Measurements from ENCODE around the gene OR5AK2. TPM values are rescaled to one million over a fixed set of nuclear protein-coding genes. Genes with fewer than 3 reads are reported as not detected.

OR5AK2 gene
- total RNA-seq, 1 experiment from 2014 or later: not detected

GRCh38 chr11:57015679-57016078 lies 27.0 kb downstream of the OR5AK2 start:
- Mint-ChIP-seq H3K4me1 (peaks cover 2% of the 10 kb centered on the region; the same call in 1 of the 2 replicates), H3K27ac (no peak overlapping the region), H3K9me3 (peaks cover 7% of the 10 kb centered on the region; the same call in 1 of the 2 replicates), H3K27me3 (ENCODE audit: low read depth) (no peaks in the 10 kb centered on the region; the same call in 1 of the 2 replicates), H3K4me3 (no peak overlapping the region), H3K36me3 (no peaks in the 10 kb centered on the region)
- no peak for ATAC-seq
- no peak for DNase-seq (ENCODE audit: low spot score)
- TF ChIP-seq ATF1 (CRISPR knock-in tag; IDR thresholded peaks at IDR 0.05) (no peak), SMAD4 (CRISPR knock-in tag; IDR thresholded peaks at IDR 0.05) (no peak), ESRRA (CRISPR knock-in tag; IDR thresholded peaks at IDR 0.05; ENCODE audit: borderline replicate concordance) (no peak), KAT7 (CRISPR knock-in tag; IDR thresholded peaks at IDR 0.05; ENCODE audit: borderline replicate concordance) (no peak), ZNF425 (CRISPR knock-in tag; conservative IDR thresholded peaks at IDR 0.05) (no peak), ZNF532 (CRISPR knock-in tag; IDR thresholded peaks at IDR 0.05; ENCODE audit: borderline replicate concordance) (no peak), ZNF232 (CRISPR knock-in tag; IDR thresholded peaks at IDR 0.05) (no peak), EMX1 (CRISPR knock-in tag; IDR thresholded peaks at IDR 0.05) (no peak), ARID4B (CRISPR knock-in tag; IDR thresholded peaks at IDR 0.05; ENCODE audit: borderline replicate concordance) (no peak), ATF3 (CRISPR knock-in tag; conservative IDR thresholded peaks at IDR 0.05) (no peak), ZNF263 (CRISPR knock-in tag; IDR thresholded peaks at IDR 0.05; ENCODE audit: low read depth) (no peak), SP1 (CRISPR knock-in tag; conservative IDR thresholded peaks at IDR 0.05) (no peak), FOXJ3 (CRISPR knock-in tag; IDR thresholded peaks at IDR 0.05; ENCODE audit: borderline replicate concordance) (no peak), E2F4 (CRISPR knock-in tag; IDR thresholded peaks at IDR 0.05; ENCODE audit: borderline replicate concordance, low read depth) (no peak), SOX15 (CRISPR knock-in tag; IDR thresholded peaks at IDR 0.05) (no peak), CBFB (CRISPR knock-in tag; IDR thresholded peaks at IDR 0.05; ENCODE audit: low read depth) (no peak), ZNF396 (CRISPR knock-in tag; IDR thresholded peaks at IDR 0.05; ENCODE audit: borderline replicate concordance) (no peak), ERG (CRISPR knock-in tag; IDR thresholded peaks at IDR 0.05) (no peak)
- POLR2A ChIA-PET: no interaction called here
- CTCF ChIA-PET: no interaction called here

Measured in WTC11 (cell line).